Esophagus squamous epithelium (tissue), 4 donors: ENCODE results near the gene GNAL.

Source experiments
- CTCF ChIP-seq, 6 experiments: fragments of 450-650 bp in 4 of 6; fragments of 200-600 bp in 2 of 6; sonication (generic) in 2 of 6; IDR thresholded peaks; one replicate each; pipeline ENCODE4 v1.5.1; 2016 to 2019; ENCODE audit warnings: antibody characterized with exemption in 6 of 6, mild to moderate bottlenecking in 4 of 6, moderate library complexity in 4 of 6
- POLR2A ChIP-seq, 4 donors: fragments of 450-650 bp; IDR thresholded peaks; one replicate each; pipeline ENCODE4 v1.6.1; 2017; ENCODE audit warnings: antibody characterized with exemption in 4 of 4, mild to moderate bottlenecking in 4 of 4, moderate library complexity in 3 of 4

DNA sequence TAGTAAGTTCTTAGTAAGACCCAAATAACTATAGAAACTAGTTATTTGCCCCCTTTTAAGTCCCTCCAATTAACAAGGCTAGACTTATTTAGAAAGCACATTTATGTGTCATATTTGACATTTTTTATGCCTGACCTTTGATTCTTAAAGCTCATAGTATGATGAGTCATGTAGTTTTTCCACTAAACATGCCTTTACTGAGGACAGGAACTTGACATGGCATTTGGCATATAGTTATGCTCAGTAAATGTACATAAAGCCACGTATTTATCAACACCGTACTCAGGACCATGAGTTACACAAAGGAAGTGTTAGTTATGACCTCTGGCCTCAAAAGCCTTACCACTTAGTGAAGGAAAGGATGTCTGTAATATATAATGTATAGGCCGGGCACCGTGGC lies 78.9 kb downstream of the GNAL start:
- TF ChIP-seq CTCF (IDR thresholded peaks at IDR 0.05), result no peak
- TF ChIP-seq POLR2A (IDR thresholded peaks at IDR 0.05), result no peak
